Measurements from ENCODE around the gene CMTM7.

The CMTM7 gene, protein sequence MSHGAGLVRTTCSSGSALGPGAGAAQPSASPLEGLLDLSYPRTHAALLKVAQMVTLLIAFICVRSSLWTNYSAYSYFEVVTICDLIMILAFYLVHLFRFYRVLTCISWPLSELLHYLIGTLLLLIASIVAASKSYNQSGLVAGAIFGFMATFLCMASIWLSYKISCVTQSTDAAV

DNA sequence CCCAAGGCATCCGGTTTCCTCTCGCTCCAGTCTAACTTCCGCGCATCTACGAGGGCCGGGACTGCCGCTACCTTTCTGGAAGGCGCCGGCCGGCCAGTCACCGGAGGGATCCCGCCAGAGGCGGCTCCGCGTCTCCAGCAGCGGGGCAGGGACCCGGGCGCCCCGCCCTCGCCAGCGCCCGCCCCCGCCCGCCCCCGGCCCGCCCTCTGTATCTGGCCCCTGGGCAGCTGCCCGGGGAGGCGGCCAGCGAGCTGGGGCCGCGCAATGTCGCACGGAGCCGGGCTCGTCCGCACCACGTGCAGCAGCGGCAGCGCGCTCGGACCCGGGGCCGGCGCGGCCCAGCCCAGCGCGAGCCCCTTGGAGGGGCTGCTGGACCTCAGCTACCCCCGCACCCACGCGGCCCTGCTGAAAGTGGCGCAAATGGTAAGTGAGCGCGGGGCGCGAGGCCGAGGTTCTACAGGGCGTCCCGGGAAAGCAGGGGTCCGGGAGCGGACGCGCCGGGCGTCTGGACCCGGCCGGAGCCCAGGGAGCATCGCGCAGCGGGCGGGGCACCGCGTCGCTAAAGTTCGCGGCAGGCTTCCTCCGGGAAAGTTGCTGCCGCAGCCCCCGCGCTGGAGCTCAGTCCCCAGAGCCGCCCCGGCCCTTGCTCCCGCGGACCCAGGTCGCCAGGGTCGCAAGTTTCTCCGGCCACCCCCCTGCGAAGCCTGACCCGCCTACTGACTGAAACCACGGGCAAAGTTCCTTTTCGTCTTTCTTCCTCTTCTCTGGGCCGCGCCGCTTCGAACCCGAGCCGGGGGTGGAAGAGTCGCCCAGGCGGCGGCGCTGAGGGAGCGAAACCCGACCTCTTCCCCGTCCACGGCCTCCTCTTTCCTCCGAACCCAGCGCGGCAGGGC is at the start of gene CMTM7:
CMTM7 (plus strand) TSS at position 211 of the 893 bp plus-strand sequence; CDS start at position 265, 54 bp downstream.
- peak; percentile 37 for DNase-seq (ENCODE audit: low read depth)

DNA sequence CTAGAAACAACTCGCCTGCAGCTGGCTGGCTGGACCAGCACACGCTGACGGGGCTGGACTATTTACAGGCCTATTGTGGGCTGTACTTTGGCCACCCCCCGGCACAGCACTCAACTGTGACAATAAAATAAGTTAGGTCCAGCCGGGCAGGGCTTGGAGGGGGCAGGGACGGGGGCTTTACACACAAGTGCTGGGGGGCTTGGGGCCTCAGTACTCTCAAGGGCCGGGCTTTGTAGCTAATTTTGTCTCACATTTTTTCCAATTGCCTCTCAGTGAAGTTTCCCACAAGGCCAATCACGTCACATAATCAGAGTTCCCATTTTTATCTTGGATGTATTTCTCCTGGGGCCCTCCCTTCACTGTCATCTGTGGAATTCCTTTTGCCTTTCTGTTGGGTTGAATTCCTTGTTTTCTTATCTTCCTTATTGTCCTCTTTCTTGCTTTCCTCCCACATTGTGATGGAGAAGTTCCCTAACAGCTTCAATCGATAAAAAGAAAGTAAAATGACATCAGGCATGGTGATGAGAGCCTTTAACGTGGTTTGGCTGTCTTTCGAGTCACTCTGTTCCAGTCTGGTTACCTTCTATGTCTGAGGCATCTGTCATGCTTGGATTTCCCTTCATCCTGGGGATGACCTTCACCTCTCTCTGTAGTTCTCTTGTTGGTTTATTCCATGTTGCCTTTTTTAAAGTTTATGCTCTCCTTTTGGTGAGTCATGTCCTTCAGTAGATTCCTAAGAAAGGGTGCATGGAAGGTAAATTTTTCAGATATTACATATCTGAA is 44.1 kb upstream of the CMTM7 start:
- no peak for DNase-seq (ENCODE audit: low read depth)

DNA sequence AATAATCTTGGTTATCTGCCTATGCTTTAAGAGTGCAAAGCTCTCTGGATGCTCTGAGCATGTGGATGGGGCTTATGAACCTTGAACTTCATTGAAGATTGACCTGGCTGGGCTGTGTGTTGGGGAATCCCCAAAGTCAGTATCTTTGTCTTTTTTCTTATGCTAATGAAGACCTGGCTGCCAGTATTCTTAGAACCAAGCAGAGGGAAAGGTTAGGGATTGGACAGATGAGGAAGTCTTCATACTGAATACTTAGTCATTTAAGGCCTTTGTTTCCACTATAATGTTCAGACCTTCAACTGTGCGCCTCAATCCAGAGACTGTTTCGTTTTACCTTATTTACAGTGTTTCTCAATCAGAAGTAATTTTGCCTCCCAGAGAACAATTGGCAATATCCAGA is 42.5 kb upstream of the CMTM7 start:
- no peak for DNase-seq (ENCODE audit: low read depth)

DNA sequence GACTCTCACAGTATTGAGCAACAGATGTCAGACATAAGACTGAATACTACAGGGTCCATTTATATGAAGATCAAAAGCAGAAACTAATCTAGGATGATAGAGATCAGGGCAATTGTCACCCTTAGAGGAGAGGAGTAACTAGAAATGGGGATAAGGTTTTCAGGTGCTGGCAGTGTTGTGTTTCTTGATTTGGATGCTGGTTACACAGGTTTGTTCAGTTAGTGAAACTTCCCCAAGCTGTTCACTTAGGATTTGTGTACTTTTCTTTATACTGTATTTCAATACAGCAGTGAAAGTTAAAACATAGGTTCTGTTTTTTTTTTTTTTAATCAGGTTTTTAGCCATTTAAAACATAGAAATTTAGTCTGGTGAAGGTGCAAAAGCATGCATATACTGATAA is 39.1 kb upstream of the CMTM7 start:
- no peak for DNase-seq (ENCODE audit: low read depth)

GRCh38 chr3:32353351-32353750 is 38.3 kb upstream of the CMTM7 start:
- no peak for DNase-seq (ENCODE audit: low read depth)

DNA sequence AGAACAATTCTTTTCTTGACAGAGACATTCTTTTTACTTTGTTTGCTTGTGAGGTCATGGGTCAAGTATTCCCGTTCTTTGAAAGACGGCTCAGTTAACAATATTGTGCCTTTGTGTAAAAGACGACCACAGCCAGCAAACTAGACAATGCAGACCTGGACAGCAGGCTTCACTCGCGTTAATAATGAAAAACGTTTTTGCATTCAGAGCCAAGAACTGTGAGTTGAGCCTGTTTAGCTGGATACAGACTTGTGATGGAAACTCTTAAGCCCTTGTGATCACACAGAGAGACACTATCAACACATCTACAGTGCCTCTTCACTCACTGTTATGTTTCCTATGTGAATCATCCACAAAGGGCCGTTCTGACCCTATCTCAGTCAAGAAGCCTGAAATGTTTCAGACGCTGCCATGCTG is 37.3 kb upstream of the CMTM7 start:
- DNase-seq (ENCODE audit: low read depth) = peak; percentile 64

DNA sequence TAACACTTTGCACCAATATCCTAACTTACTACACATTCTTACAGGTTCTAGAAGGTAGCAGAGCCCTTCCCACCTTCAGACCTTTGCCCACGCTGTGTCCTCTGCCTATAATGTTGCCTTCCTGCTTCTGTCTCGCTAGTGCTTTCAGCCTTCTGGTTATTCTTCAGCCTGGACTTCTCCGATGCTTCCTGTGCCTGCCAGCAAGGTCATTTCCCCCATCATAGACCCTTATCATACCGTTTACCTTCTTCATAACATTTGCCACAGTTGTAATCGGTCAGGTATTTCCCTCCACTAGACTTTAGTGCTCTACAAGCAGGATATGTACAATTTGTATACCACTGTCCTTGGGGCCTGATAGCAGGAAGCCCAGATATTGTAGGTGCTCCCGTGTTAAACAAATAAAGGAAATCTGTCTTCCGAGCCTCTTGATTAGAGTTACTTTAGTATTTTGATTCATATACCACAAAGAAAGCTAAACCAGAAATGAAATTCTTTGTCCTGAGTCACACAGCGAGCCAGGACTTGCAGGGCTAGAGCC is 35.8 kb upstream of the CMTM7 start:
- no peak for DNase-seq (ENCODE audit: low read depth)

- peak; percentile 19 for DNase-seq (ENCODE audit: low read depth)
Measured at GRCh38 chr3:32359766-32360492, 31.7 kb upstream of the CMTM7 start.

DNA sequence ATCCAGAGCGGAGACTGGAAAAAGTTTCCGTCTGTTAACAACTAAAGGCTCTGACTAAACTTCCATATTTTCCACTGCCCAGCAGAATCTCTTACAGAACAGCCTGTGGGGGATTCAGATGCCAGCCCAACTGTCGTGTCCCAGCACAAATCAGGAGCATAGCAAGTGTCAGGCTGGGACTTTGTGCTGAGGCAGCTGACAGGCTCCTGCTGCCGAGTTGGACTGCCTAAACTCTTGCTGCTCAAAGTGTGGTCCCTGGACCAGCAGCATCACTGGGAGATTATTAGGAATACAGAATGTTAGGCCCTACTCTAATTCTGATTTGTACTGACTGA is 31.2 kb upstream of the CMTM7 start:
- no peak for DNase-seq (ENCODE audit: low read depth)

GRCh38 chr3:32366638-32367397 is 24.8 kb upstream of the CMTM7 start:
- DNase-seq (ENCODE audit: low read depth) = no peak

GRCh38 chr3:32367442-32367841 is 24.2 kb upstream of the CMTM7 start:
- DNase-seq (ENCODE audit: low read depth) = no peak

DNA sequence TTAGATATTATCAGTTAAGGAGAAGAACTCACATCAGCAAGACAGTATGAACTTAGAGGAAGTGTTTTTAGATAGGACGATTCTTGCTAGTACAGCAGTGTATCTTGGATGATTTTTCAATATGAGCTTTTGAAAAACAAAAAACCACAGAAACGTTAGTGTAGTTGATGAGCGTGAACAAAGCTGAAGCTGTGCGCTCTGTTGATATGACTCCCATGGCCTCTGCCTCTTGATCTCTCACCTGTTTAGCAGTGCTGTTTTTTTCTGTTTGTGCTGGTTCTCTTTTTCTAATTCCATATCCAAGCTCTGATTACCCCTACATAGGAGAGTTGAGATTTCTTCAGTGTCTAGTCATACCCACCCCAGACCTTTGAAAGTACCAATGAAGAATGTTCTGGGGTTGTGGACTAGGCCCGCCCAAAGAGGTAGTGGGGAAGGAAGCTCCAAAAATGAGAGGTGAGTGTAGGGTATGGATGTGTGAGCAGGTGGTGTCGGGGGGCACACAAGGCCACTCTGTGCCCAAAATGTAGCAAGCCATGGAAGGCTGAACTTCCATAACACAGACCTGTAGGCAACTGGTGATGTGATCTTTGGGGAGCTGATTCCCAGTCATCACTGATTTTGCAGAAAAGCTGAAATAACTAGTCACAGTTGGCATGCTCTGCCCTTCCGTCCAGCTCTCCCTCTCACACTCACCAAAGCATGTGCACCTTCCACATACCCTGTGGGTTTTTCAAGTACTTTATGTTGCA is 20.0 kb upstream of the CMTM7 start:
- DNase-seq (ENCODE audit: low read depth) = no peak

GRCh38 chr3:32372213-32372490 is 19.5 kb upstream of the CMTM7 start:
- no peak for DNase-seq (ENCODE audit: low read depth)

GRCh38 chr3:32373276-32373675 is 18.4 kb upstream of the CMTM7 start:
- DNase-seq (ENCODE audit: low read depth) = no peak

DNA sequence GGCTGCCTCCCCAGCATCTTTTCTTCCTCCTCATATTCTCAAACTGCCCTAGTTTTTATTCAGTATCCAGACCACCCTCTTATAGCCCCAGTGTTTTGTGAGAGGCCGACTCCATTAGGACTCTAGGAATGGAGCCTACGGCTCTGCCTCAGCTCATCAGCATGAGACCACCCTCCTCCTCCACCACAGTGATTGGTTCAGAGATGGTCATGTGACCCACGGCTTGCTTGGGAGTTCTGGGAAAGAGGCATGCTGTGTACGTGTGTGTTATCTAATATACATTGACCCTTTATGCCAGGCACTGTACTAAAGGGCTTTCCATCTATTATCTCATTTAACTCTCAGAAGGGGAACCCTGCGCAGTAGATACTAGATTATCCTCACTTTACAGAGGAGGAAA is 17.8 kb upstream of the CMTM7 start:
- no peak for DNase-seq (ENCODE audit: low read depth)

DNA sequence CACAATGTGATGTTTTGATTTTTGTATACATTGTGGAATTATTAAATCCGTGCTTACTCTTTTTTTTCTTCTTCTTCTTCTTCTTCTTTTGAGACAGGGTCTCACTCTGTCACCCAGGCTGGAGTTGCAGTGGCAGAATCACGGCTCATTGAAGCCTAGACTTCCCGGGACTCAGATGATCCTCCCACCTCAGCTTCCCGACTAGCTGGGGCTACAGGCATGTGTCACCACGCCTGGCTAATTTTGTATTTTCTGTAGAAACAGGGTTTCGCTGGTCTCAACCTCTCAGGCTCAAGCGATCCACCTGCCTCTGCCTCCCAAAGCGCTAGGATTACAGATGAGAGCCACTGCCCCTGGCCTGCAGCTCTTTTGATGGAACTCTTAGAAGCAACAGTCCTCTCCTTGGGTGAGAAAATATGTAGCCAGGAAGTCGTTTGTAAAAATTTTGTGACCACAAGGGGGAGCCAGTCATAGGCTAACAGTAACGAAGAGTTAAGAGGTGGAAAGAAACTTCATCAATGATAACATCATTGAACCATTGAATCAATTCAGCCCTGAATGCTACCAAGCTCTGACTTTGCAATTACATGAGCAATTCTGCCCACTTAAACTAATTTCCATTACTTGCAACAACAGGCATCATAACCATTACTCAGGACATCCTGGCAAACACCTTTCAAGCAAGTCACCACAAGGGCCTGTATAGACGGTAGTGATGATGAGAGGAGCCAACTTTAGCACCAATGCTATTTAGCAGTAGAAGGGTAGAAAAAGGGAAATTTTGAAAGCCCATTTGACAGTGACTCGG is 16.7 kb upstream of the CMTM7 start:
- DNase-seq (ENCODE audit: low read depth) = peak; percentile 64

GRCh38 chr3:32375596-32375930 is 16.1 kb upstream of the CMTM7 start:
- no peak for DNase-seq (ENCODE audit: low read depth)

- peak; percentile 47 for DNase-seq (ENCODE audit: low read depth)
Measured at GRCh38 chr3:32376115-32376514, 15.5 kb upstream of the CMTM7 start.

DNA sequence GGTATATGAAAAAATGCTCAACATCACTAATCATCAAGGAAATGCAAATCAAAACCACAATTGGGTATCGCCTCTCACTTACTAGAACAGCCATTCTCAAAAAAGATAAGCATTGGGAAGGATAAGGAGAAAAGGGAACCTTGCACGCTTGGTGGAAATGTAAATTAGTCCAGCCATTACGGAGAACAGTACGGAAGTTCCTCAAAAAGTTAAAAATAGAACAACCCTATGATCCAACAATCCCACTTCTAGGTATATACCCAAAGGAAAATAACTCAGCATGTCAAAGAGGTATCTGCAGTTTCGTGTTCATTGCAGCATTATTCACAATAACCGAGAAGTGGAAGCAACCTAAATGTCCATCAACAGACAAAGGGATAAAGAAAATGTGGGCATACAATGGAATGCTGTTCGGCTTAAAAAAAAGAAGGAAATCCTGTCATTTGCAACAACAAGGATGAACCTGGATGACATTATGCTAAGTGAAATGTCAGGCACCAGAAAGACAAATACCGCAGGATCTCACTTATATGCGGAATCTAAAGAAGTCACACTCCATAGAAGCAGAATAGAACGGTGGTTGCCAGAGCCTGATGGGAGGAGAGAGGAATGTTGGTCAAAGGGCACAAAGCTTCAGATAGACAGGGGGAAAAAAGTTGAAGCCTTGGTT is 11.7 kb upstream of the CMTM7 start:
- DNase-seq (ENCODE audit: low read depth) = no peak
